DMS153 treated with DMSO at 0.1 percent for 48 hours (cell line): ENCODE results near the gene SRPX.

Experiments used
- DNase-seq: peaks from one replicate; lab custom pipeline; 2025; ENCODE audit not compliant: unreplicated experiment; lab: John Stamatoyannopoulos, UW

Gene SRPX

DNA sequence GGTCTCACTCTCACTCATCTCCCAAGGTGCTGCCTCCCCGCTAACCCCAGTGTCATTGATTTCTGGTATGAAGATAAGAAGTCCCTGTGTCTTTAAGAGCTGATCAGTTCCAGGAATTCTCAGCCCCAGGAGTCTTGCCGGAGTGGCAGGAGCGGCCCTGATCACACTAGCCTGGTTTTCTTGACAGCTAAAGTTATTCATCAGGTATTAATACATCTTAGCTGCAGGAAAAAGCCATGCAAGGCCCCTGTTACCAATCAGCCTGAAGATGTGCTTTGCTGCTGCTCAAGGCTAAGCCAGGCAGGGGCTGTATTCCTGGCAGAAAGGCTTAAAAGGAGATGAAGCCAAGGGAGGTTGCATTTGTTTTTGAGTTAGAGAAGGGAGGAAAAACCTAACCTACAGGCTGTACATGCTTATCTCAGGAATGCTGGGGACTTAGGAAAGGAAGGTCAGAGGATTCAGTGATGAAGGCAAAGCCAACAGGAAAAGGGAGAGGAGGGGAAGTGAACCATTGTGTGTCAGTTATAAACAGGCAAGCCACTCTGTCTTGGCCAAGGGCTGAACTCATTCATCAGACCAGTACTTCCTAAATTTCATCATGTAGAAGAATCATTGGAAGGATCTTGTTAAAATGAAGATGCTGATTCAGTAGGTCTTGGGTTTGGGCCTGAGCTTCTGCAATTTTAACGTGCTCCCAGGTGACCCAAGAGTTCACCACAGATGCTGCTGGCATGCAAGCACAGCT, 8.6 kb downstream of the SRPX start:
- DNase-seq: no peak

- no peak for DNase-seq
Measured at GRCh38 chrX:38206542-38206941, 14.1 kb downstream of the SRPX start.

DNA sequence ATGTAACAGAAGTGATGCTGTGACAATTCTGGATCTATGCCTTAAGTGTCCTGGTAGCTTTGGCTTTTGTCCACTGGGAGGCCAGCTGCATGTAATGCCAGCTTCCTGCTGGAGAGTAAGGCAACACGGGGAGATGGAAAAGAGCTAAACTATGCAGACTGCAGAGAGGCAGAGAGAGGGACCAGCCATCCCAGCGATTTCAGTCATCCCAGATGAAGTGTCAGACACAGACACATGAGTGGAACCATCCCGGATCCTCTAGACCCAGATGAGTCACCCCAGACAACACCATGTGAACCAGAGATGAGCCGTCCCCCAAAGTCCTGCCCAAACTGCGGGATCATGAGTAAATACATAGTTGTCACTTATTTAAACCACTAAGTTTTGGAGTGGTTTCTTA, 14.6 kb downstream of the SRPX start:
- no peak for DNase-seq

DNA sequence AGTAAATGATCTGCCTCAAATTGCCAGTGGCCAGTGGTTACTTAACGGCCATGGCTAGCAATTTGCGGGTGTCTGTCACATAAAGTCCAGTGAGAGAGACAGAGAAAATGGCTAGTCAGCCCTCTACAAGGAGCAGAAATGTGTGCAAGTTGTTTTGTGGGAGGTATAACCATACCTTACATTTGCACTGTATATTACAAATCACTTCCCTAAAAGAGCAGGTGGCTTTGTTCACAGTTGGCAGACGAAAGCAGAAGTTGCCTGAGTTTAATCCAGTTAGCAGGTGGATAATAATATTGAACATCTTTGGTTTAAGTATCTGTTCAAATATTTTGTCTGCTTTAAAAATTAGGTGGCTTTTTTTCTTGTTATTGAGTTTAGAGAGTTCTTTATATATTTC, 15.6 kb downstream of the SRPX start:
- no peak for DNase-seq

DNA sequence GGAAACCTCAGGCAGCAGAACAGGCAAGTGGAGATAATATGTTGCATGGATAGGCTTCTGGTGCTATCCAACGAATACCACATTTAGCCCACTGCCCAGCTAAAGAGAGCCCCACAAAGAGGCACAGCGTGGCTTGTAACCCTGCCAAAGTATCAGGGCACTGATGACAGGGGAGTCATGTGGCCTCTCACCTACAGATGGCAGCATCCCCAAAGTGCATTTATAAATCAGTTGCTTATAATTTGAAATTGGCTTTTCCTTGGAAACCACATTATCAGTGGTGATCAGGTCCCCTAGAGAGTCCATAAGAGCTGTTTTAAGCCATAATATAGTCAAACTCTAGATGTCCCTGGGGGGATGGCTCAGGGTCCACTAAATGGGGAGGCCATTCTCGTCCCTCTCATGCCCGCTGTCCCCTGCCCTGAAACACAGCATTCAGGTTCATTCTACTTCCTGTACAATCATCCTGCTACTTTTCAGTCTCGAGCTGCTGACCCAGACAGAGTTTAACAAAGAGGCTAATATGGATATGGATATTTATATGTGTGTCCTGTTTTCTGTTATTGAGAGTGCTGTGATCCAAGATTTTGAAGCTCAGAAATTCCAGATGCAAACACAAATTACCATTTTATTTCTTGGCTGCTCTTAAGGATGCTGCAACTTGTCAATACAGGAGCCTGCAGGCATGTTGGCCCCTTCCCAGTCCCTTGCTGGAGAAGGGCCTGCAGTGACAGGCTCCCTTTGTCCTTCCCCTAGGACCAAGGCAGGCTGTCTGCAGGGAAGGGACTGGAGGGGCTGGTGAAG, 28.5 kb downstream of the SRPX start:
- no peak for DNase-seq

GRCh38 chrX:38189431-38190250, 31.0 kb downstream of the SRPX start:
- DNase-seq: no peak

DNA sequence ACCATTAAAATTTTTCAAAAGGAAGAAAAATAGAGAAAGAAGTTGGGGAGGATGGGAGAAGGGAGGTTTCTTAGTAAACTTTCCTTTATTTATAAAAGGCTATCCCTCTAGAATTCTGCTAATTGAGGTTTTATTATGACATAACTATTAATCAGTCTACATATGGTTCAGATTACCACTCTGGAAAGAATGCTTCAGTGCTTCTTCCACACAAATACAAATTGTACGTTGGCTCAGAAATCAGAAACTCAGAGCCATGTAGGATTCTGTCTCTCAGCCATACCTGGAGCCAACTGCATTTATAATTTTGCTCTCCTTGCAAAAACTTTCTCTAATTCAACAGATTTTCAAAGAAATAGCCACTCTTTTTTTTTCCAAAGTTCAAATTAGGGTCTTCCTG, 37.1 kb downstream of the SRPX start:
- DNase-seq: no peak

DNA sequence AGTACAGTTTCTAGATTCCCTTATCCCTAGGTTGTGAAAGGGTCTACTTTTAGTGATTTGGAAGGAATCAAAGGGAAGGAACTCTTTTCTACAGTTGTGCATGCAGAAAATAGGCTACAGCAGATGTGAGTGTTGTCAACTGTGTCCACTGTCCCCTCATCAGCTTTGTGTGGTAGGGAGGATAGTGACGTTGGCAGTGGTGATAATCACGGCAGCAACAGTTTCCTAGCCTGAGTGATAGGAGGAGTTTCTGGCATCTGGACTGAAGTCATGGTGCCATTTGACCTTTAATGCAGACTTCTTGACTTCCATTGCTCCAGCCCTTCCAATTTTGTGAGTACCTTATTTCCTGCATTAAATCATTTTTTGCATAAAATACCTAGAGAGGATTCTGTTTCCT, 39.3 kb downstream of the SRPX start:
- DNase-seq: no peak

GRCh38 chrX:38178396-38178795, 42.3 kb downstream of the SRPX start:
- no peak for DNase-seq

- DNase-seq: peak; percentile 19
Measured at GRCh38 chrX:38175139-38175538, 45.5 kb downstream of the SRPX start.

GRCh38 chrX:38172596-38172995, 48.1 kb downstream of the SRPX start:
- no peak for DNase-seq

DNA sequence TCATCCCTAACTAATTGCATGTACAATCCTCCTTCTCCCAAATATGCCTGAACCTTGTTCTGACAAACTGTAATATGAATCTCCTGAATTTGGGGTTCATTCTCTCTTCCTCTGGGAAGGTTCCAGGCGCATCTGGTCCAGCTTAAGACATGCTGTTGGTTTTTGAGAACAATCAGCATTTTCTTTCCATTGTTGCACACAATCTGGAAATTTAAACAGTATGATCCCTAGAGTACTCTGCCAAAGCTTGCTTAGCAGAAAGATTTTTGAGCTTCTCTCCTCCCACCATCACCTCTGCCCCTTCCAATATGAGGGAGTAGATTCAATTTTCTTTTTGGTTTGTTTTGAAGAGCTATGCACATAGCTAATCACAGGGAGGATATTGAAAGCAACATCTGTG, 50.1 kb downstream of the SRPX start:
- DNase-seq: no peak

DNA sequence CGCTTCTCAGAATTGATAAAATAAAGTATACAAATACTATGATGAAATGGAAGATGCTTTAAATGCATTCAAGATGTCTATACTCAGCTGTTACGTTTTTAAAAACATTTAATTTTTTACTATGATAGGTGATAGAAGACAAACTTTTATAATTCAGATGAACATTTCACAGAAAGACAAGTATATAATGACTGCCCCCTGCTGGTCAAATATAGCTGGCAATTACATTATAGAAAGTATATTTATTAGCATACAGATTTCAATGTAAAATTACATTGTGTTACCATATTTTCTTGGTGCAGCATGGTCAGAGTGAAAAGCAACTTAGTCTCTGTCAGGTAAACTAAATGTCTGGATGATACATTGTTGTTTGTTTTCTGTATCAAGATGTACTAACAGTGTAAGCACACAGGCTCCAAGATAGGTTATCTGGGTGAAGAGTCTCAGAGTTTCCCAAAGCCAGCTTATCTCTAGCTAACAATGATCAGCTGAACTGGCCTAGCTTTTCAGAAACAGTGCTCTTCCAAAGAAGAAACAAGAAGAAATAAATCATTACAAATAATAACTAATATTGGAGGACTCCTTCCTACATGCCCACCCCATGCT, 54.1 kb downstream of the SRPX start:
- DNase-seq: no peak

DNA sequence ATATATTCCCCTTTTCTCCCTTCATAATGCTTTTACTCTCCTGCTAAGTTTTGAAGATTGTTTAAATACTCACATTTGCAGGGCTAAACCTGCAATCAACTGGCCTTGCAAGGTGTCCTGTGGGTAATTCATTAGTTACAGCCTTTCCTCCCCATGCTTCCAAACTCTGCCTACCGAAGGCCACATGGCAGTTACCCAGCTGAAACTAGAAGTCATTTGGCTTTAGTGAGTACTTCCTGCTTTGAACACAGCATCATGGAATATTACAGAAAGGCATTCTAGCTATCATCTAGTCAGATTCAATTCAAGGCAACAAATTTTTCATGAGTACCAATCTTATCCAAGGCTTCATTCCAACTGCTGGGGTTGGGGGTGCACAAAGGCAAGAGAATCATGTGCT, 55.6 kb downstream of the SRPX start:
- no peak for DNase-seq

GRCh38 chrX:38163193-38163592, 57.5 kb downstream of the SRPX start:
- DNase-seq: no peak

DNA sequence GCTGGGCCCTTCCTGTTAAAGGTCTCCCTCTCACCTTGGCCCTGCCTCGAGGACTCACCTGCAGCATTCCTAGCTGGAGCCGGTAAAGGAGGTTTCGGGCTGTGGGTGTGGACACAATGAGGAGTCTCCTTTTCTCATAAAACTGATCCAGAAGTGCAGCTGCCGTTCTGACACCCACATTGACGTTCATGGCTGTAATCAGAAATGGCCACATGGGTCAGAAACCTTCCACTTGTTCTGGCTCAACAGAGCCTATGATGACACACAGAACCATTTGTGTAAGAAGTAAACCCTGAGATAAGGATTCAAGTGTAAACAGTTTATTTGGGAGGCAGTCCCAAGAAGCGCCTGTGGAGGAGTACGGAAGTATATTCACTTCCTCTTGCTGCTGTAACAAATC, 63.8 kb downstream of the SRPX start:
- no peak for DNase-seq

- no peak for DNase-seq
Measured at GRCh38 chrX:38154818-38155217, 65.9 kb downstream of the SRPX start.

DNA sequence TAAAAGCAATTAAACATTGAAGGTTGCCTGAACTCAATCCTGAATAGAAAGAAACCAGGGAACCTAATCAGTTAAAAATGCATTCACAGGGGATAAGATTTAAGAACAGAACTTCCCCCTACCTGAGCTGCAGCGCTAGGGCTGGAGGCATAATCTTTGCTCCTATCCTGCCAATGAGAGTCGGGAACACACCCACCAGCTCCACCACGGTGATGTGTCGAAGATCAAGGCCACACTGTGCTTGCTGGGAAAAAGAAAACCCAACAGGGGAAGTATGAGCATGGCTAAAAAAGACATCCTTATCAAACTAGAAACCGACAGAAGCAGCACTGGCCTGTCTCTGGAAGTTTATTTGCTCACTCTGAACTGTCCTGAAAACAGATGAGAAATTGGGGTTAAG, 66.3 kb downstream of the SRPX start:
- no peak for DNase-seq

DNA sequence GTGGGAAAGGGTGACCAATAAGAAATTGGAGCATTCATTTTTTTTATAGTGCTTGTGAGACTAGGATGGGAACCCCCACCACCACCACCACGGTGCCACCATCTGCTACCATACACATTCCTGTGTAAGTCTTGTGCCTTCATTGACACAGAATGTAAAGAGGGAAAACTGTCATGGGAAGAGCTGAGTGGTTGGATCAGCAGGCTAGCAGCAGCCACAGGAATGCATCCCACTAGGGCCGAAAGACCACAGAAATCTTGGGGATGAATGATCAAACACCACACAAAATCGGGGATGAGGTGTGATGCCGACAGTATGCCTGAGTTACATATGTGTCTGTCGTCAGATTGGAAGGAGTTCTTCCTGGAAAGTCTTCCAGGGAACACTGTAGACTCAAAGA, 69.2 kb downstream of the SRPX start:
- DNase-seq: no peak

- DNase-seq: no peak
Measured at GRCh38 chrX:38150993-38151392, 69.7 kb downstream of the SRPX start.

DNA sequence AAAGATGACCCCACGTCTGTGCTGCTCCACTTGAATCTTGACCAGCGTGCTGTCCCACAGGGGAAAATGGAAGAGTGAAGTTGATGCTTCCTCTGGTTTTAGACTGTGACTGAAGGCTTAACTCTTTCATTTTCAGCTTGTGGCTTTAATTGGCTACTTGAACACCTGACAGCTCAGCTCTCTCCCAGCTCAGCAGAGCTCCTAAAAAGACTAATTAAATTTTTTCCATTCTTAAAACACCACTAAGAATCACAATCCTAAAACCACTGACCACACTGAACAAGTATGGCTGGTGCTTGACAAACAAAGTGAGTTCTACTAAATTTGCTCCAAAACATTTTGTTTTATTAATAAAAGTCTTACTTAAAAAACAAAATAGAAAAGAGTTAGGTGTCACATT, 71.7 kb downstream of the SRPX start:
- no peak for DNase-seq
